ENCODE results near the gene CNIH2.

Gene CNIH2

GRCh38 chr11:66228521-66228920, 49.5 kb upstream of the CNIH2 start:
- no peaks in the 10 kb centered on the region for H3K9me3 ChIP-seq (ENCODE audit: control insufficient read depth, insufficient read depth, low read depth, low read length)
- TF ChIP-seq YY2 (tag by site-specific recombination; IDR thresholded peaks at IDR 0.05) (no peak), ZNF600 (tag by site-specific recombination; IDR thresholded peaks at IDR 0.05) (no peak), ZFP3 (tag by site-specific recombination; IDR thresholded peaks at IDR 0.05; ENCODE audit: low read depth) (no peak), OVOL3 (tag by site-specific recombination; IDR thresholded peaks at IDR 0.05) (no peak)
- TF ChIP-seq, protein P1, sequence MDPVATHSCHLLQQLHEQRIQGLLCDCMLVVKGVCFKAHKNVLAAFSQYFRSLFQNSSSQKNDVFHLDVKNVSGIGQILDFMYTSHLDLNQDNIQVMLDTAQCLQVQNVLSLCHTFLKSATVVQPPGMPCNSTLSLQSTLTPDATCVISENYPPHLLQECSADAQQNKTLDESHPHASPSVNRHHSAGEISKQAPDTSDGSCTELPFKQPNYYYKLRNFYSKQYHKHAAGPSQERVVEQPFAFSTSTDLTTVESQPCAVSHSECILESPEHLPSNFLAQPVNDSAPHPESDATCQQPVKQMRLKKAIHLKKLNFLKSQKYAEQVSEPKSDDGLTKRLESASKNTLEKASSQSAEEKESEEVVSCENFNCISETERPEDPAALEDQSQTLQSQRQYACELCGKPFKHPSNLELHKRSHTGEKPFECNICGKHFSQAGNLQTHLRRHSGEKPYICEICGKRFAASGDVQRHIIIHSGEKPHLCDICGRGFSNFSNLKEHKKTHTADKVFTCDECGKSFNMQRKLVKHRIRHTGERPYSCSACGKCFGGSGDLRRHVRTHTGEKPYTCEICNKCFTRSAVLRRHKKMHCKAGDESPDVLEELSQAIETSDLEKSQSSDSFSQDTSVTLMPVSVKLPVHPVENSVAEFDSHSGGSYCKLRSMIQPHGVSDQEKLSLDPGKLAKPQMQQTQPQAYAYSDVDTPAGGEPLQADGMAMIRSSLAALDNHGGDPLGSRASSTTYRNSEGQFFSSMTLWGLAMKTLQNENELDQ (tag by site-specific recombination; IDR thresholded peaks at IDR 0.05; ENCODE audit: low read depth) = no peak
- H3K27ac ChIP-seq (ENCODE audit: extremely low read depth, low read depth, low read length) = no peak overlapping the region
- ChIA-PET POLR2A (no interaction called here), CTCF (interaction anchor here (0.5 to 0.7 kb wide), 2 partner anchors 10 to 69 kb away, joined by 4 to 6 read pairs; no protein-coding TSS in a partner anchor)
- H3K4me3 ChIP-seq (ENCODE audit: low read depth, low read length) = no peak overlapping the region
- H3K36me3 ChIP-seq (ENCODE audit: control insufficient read depth in 2 of 2, insufficient read depth in 1 of 2, low read length in 2 of 2) = peaks cover 0 to 54% of the 10 kb centered on the region in 2 experiments; a peak in 2 of 3 replicates
- H3K4me1 ChIP-seq (ENCODE audit: control insufficient read depth, insufficient read depth, low read length) = no peaks in the 10 kb centered on the region

DNA sequence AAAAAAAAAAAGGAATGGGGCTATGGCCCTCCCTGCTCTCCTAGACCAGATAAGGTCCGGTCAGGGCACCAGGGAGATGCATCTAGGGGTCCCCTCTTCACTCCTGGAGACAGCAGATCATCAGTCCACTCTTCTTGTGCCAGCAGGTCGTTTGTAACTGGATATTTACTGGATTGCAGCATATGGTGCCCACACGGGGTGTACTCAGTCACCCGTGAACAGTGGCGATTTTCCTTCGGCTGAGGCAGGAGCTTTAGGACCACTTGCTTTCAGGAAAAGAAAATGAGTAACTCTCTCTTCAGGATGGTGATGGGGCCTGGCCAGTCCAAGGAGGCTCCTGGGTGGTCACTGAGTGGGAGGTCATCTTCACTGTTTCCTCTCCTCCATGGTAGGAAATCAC, 47.8 kb upstream of the CNIH2 start:
- TF ChIP-seq REPIN1 (tag by site-specific recombination; IDR thresholded peaks at IDR 0.05; ENCODE audit: low read depth) (no peak), ZIC2 (tag by site-specific recombination; IDR thresholded peaks at IDR 0.05) (0 out of 2 replicates have a peak, but pooled peaks have one; percentile 31)
- POLR2A ChIA-PET = no interaction called here
- peaks cover 0 to 56% of the 10 kb centered on the region in 2 experiments; a peak in 2 of 3 replicates for H3K36me3 ChIP-seq (ENCODE audit: control insufficient read depth in 2 of 2, insufficient read depth in 1 of 2, low read length in 2 of 2)

GRCh38 chr11:66230978-66231377, 47.0 kb upstream of the CNIH2 start:
- Histone ChIP-seq H3K4me3 (ENCODE audit: low read depth, low read length) (no peak overlapping the region), H3K27ac (ENCODE audit: extremely low read depth, low read depth, low read length) (no peak overlapping the region), H3K36me3 (ENCODE audit: control insufficient read depth in 2 of 2, insufficient read depth in 1 of 2, low read length in 2 of 2) (peaks cover 0 to 64% of the 10 kb centered on the region in 2 experiments; a peak in 2 of 3 replicates), H3K4me1 (ENCODE audit: control insufficient read depth, insufficient read depth, low read length) (no peaks in the 10 kb centered on the region), H3K9me3 (ENCODE audit: control insufficient read depth, insufficient read depth, low read depth, low read length) (no peaks in the 10 kb centered on the region)
- TF ChIP-seq ZNF10 (tag by site-specific recombination; IDR thresholded peaks at IDR 0.05) (no peak), ZNF175 (tag by site-specific recombination; IDR thresholded peaks at IDR 0.05) (no peak), ZNF423 (tag by site-specific recombination; IDR thresholded peaks at IDR 0.05) (no peak), ZNF48 (tag by site-specific recombination; IDR thresholded peaks at IDR 0.05) (no peak), ZNF777 (tag by site-specific recombination; IDR thresholded peaks at IDR 0.05; ENCODE audit: borderline replicate concordance) (no peak), ZNF658 (tag by site-specific recombination; IDR thresholded peaks at IDR 0.05) (no peak), ZNF701 (tag by site-specific recombination; IDR thresholded peaks at IDR 0.05) (no peak), ZNF202 (tag by site-specific recombination; IDR thresholded peaks at IDR 0.05; ENCODE audit: borderline replicate concordance) (no peak), ZNF555 (tag by site-specific recombination; conservative IDR thresholded peaks at IDR 0.05) (no peak), ZNF311 (tag by site-specific recombination; IDR thresholded peaks at IDR 0.05; ENCODE audit: borderline replicate concordance) (no peak), ZNF335 (tag by site-specific recombination; conservative IDR thresholded peaks at IDR 0.05) (no peak), ZFP41 (tag by site-specific recombination; IDR thresholded peaks at IDR 0.05; ENCODE audit: borderline replicate concordance) (no peak), ZNF548 (tag by site-specific recombination; IDR thresholded peaks at IDR 0.05) (no peak), ZNF138 (tag by site-specific recombination; IDR thresholded peaks at IDR 0.05; ENCODE audit: borderline replicate concordance) (no peak), EGR2 (tag by site-specific recombination; IDR thresholded peaks at IDR 0.05; ENCODE audit: low read depth) (no peak), ZNF350 (tag by site-specific recombination; IDR thresholded peaks at IDR 0.05) (no peak)
- TF ChIP-seq, protein P2, sequence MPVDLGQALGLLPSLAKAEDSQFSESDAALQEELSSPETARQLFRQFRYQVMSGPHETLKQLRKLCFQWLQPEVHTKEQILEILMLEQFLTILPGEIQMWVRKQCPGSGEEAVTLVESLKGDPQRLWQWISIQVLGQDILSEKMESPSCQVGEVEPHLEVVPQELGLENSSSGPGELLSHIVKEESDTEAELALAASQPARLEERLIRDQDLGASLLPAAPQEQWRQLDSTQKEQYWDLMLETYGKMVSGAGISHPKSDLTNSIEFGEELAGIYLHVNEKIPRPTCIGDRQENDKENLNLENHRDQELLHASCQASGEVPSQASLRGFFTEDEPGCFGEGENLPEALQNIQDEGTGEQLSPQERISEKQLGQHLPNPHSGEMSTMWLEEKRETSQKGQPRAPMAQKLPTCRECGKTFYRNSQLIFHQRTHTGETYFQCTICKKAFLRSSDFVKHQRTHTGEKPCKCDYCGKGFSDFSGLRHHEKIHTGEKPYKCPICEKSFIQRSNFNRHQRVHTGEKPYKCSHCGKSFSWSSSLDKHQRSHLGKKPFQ (tag by site-specific recombination; IDR thresholded peaks at IDR 0.05) = no peak
- TF ChIP-seq, protein P3, sequence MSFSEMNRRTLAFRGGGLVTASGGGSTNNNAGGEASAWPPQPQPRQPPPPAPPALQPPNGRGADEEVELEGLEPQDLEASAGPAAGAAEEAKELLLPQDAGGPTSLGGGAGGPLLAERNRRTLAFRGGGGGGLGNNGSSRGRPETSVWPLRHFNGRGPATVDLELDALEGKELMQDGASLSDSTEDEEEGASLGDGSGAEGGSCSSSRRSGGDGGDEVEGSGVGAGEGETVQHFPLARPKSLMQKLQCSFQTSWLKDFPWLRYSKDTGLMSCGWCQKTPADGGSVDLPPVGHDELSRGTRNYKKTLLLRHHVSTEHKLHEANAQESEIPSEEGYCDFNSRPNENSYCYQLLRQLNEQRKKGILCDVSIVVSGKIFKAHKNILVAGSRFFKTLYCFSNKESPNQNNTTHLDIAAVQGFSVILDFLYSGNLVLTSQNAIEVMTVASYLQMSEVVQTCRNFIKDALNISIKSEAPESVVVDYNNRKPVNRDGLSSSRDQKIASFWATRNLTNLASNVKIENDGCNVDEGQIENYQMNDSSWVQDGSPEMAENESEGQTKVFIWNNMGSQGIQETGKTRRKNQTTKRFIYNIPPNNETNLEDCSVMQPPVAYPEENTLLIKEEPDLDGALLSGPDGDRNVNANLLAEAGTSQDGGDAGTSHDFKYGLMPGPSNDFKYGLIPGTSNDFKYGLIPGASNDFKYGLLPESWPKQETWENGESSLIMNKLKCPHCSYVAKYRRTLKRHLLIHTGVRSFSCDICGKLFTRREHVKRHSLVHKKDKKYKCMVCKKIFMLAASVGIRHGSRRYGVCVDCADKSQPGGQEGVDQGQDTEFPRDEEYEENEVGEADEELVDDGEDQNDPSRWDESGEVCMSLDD (tag by site-specific recombination; IDR thresholded peaks at IDR 0.05) = no peak
- CTCF ChIA-PET = interaction anchor here (0.6 kb wide), 1 partner anchor 162 kb away, joined by 4 read pairs; no protein-coding TSS in a partner anchor
- POLR2A ChIA-PET = no interaction called here

More for the DNA sequence above, 47.8 kb upstream of the CNIH2 start:
- no peaks in the 10 kb centered on the region for H3K9me3 ChIP-seq (ENCODE audit: control insufficient read depth, insufficient read depth, low read depth, low read length)
- no peaks in the 10 kb centered on the region for H3K4me1 ChIP-seq (ENCODE audit: control insufficient read depth, insufficient read depth, low read length)
- H3K27ac ChIP-seq (ENCODE audit: extremely low read depth, low read depth, low read length) = no peak overlapping the region
- CTCF ChIA-PET = no interaction called here
- H3K4me3 ChIP-seq (ENCODE audit: low read depth, low read length) = no peak overlapping the region
